Activated CD4-positive, alpha-beta T cell treated with anti-CD3 and anti-CD28 coated beads, Interleukin-2, amount 50 U/mL, for 24 hours (primary cell): ENCODE data around the gene PFDN6.
A peak's percentile ranks its signal among the peaks of the same experiment; 100 is the strongest.

Experiments
- DNase-seq, 2 donors: peaks; one replicate each; pipeline ENCODE4 v3.0.0-alpha.2; 2020; ENCODE audit warnings: low read depth in 1 of 2, low spot score in 1 of 2

Gene PFDN6

DNA sequence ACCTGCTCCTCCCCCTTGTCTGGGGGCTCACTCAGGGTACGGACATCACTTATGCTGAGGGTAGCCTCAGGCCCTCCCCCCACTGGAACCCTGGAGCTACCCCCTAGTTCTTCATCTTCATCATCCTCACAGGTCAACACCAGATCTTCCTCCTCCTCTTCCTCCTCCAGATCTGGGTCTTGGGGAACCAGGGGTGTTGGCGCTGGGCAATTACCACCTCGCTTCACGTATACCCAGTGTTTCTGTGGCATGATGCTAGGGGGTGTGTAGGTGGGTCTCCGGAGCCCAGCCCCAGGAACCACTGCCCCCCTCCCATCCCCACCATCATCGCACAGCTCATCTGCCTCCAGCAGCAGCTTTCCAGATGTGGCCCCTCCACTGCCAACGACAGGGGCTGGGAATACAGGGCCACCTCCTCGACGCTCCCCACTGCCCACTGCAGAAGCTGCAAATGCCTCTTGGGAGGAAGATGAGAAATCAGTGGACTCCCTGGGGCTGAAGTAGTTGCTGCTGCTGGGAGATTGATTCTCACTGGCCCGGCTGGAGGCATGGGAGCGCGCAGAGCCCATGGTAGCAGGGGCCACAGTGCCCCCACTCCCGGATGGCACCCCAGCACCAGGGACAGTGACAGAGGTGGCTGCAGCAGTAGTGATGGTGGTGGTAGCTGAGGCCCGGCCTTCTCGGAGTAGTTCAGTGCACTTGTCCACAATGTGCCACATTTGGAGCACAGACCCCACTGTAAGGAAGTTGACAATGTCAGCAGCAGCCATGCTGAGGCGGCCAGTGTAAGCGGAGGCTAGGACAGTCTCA lies 26.6 kb downstream of the PFDN6 start:
- DNase-seq = no peak

- no peak for DNase-seq
Measured at GRCh38 chr6:33316603-33317418, 27.4 kb downstream of the PFDN6 start.

DNA sequence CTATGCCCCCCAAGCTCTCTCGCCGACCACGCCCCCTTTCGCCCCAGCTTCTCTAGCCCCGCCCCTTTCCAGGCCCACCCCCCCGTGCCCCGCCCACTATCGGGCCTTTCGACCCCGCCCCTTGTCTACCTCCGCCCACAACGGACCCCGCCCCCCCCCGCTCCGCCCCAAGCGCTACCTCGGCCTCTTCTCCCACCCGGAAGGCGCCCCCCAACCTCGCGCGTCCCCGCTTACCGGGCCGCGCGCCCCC lies 27.9 kb downstream of the PFDN6 start:
- no peak for DNase-seq

GRCh38 chr6:33317669-33318425 lies 28.4 kb downstream of the PFDN6 start, which contains the start of gene ZBTB22:
Gene ZBTB22 (minus strand): TSS chr6:33317744. CDS start chr6:33316916, 828 bp downstream.
- peak; percentile 91 to 95 for DNase-seq

- DNase-seq = no peak
Measured at GRCh38 chr6:33318426-33319073, 29.1 kb downstream of the PFDN6 start.

GRCh38 chr6:33319939-33320314 lies 30.5 kb downstream of the PFDN6 start:
- DNase-seq = no peak

GRCh38 chr6:33320315-33321181 lies 31.1 kb downstream of the PFDN6 start:
- no peak for DNase-seq

GRCh38 chr6:33321227-33321626 lies 31.8 kb downstream of the PFDN6 start:
- no peak for DNase-seq

DNA sequence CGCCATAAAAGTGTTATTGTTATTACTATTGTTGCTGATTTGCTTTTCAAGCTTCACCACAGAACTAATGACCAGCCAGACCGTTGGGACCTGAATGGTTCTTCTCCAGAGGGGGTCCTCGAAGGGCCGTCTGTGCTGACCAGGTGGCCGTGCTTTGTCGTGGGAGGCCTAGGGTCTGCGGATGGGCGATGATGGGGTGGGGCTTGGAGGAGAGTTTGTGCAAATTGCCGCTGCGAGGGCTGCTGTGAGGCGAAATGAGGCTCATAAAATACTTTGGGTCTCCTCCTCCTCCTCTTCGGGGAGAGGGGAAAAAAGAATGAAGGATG lies 34.2 kb downstream of the PFDN6 start:
- no peak for DNase-seq

DNA sequence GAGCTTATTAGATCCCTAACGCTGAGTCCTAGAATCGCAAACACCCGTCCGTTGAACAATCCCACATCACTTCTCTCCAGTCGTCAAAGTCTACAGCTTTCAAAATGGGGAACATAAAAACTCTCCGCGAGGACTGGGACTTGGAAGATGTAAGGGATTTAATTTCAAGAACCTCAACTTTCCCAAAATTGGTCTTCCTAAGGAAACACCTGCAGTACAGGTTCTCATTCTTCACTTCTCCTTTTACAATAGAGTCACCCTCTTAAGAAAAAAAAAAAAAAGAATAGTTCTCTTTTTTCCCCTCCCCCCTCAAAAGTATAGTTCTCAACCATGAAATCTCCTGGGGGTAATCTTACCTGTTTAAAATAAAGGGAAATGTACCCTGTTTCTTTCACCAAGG lies 34.7 kb downstream of the PFDN6 start:
- DNase-seq = no peak

DNA sequence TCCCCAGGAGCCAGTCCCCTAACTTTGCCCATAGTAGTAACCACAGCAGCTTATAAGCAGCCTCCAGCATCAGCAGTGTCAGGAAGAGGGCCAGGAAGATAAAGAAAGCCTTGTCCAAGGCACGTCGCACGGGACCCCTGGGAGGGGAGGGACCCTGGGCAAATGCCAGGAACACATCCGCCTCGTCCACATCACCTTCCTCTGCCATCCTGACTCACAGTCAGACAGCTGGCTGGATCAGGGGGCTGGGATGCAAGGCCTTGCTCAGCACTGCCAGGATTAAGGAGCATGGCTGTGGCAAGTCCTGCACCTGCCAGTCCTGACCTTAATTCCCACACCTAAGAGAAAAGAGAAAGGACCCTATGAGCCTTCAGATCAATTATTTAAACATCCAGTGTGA lies 39.7 kb downstream of the PFDN6 start:
- DNase-seq = no peak

DNA sequence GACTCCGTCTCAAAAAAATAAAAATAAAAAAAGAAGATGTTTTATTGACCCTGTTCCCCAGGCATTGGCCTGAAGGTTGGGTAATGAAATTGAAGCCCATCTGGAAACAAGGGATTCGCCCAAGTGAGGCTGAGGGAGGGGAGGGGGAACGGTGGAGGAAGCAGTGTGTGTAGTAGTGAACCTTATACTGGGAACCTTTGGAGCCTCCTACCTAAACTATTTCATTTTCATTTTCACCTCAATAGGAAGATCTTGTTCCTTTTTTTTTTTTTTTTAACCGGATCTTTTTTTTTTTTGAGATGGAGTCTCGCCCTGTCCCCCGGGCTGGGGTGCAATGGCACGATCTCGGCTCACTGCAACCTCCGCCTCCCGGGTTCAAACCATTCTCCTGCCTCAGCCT lies 41.3 kb downstream of the PFDN6 start:
- no peak for DNase-seq

DNA sequence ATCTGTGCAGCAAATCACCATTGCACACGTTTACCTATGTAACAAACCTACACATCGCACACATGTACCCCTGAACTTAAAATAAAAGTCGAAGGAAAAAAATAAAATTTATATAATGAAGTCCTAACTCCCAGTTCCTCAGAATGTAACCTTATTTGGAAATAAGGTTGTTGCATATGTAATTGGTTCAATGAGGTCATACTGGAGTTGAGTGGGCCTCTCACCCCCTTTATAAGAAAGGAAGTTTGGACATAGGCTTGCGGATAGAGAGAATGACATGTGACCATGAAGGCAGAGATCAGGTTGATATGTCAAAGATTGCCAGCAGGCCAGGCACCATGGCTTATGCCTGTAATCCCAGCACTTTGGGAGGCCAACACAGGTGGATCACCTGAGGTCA lies 44.3 kb downstream of the PFDN6 start:
- DNase-seq = no peak

GRCh38 chr6:33335916-33336315 lies 46.5 kb downstream of the PFDN6 start:
- DNase-seq = no peak

GRCh38 chr6:33336495-33336894 lies 47.1 kb downstream of the PFDN6 start:
- DNase-seq = no peak

- no peak for DNase-seq
Measured at GRCh38 chr6:33339193-33339592, 49.8 kb downstream of the PFDN6 start.
